ENCODE data around the gene ST3GAL4. TPM values are rescaled to one million over a fixed set of nuclear protein-coding genes. Genes with fewer than 3 reads are reported as not detected.

The ST3GAL4 gene
- total RNA-seq, 1 donor from 2014 or later: 22.4 TPM

- Mint-ChIP-seq H3K4me1 (peaks cover 27% of the 10 kb centered on the region), H3K36me3 (ENCODE audit: low read depth) (peaks cover 16% of the 10 kb centered on the region), H3K27me3 (ENCODE audit: low read depth) (no peaks in the 10 kb centered on the region), H3K9me3 (no peaks in the 10 kb centered on the region), H3K4me3 (no peak overlapping the region), H3K27ac (ENCODE audit: unreplicated experiment) (peak overlapping the region; percentile 29)
- no peak for TF ChIP-seq CTCF (conservative IDR thresholded peaks at IDR 0.05)
- no peak for DNase-seq (ENCODE audit: low read depth, low spot score)
Measured at GRCh38 chr11:126317432-126317755, 38.1 kb upstream of the ST3GAL4 start.

GRCh38 chr11:126317756-126318573 is 37.5 kb upstream of the ST3GAL4 start:
- Mint-ChIP-seq H3K9me3 (no peaks in the 10 kb centered on the region), H3K4me1 (peaks cover 27% of the 10 kb centered on the region), H3K36me3 (ENCODE audit: low read depth) (peaks cover 16% of the 10 kb centered on the region), H3K27me3 (ENCODE audit: low read depth) (no peaks in the 10 kb centered on the region), H3K4me3 (no peak overlapping the region), H3K27ac (ENCODE audit: unreplicated experiment) (peak overlapping the region; percentile 29)
- DNase-seq (ENCODE audit: low read depth, low spot score): no peak
- no peak for TF ChIP-seq CTCF (conservative IDR thresholded peaks at IDR 0.05)

GRCh38 chr11:126318574-126319373 is 36.7 kb upstream of the ST3GAL4 start:
- H3K36me3 Mint-ChIP-seq (ENCODE audit: low read depth): peaks cover 16% of the 10 kb centered on the region
- H3K4me3 Mint-ChIP-seq: peak overlapping the region; percentile 1
- TF ChIP-seq CTCF (conservative IDR thresholded peaks at IDR 0.05): no peak
- H3K27me3 Mint-ChIP-seq (ENCODE audit: low read depth): no peaks in the 10 kb centered on the region
- H3K9me3 Mint-ChIP-seq: no peaks in the 10 kb centered on the region
- H3K4me1 Mint-ChIP-seq: peaks cover 27% of the 10 kb centered on the region
- peak overlapping the region; percentile 29 for H3K27ac Mint-ChIP-seq (ENCODE audit: unreplicated experiment)
- DNase-seq (ENCODE audit: low read depth, low spot score): no peak

GRCh38 chr11:126319374-126319740 is 36.1 kb upstream of the ST3GAL4 start:
- no peak for TF ChIP-seq CTCF (conservative IDR thresholded peaks at IDR 0.05)
- peaks cover 12% of the 10 kb centered on the region for H3K36me3 Mint-ChIP-seq (ENCODE audit: low read depth)
- H3K9me3 Mint-ChIP-seq: no peaks in the 10 kb centered on the region
- DNase-seq (ENCODE audit: low read depth, low spot score): no peak
- no peak overlapping the region for H3K4me3 Mint-ChIP-seq
- H3K4me1 Mint-ChIP-seq: peaks cover 27% of the 10 kb centered on the region
- no peak overlapping the region for H3K27ac Mint-ChIP-seq (ENCODE audit: unreplicated experiment)
- no peaks in the 10 kb centered on the region for H3K27me3 Mint-ChIP-seq (ENCODE audit: low read depth)

GRCh38 chr11:126322996-126323395 is 32.5 kb upstream of the ST3GAL4 start:
- Mint-ChIP-seq H3K4me1 (peaks cover 27% of the 10 kb centered on the region), H3K9me3 (no peaks in the 10 kb centered on the region), H3K27ac (ENCODE audit: unreplicated experiment) (no peak overlapping the region), H3K27me3 (ENCODE audit: low read depth) (no peaks in the 10 kb centered on the region), H3K4me3 (no peak overlapping the region), H3K36me3 (ENCODE audit: low read depth) (no peaks in the 10 kb centered on the region)
- TF ChIP-seq CTCF (conservative IDR thresholded peaks at IDR 0.05): no peak
- DNase-seq (ENCODE audit: low read depth, low spot score): no peak
